Type B pancreatic cell (in vitro differentiated cells): ENCODE results near the gene CD207. TPM values are rescaled to one million over a fixed set of nuclear protein-coding genes. Genes with fewer than 3 reads are reported as not detected.
A peak's percentile ranks its signal among the peaks of the same experiment; 100 is the strongest.
"Not testable (repeated sequence)": the region's sequence is repeated elsewhere in the genome, so short reads cannot be mapped to it uniquely, and the experiment has no call there.

Experiments
- DNase-seq: peaks from one replicate; pipeline ENCODE4 v3.0.0; 2021; ENCODE audit warnings: mixed read lengths; ENCODE audit not compliant: unreplicated experiment; ENCODE audit errors: extremely low spot score
- H3K27ac Mint-ChIP-seq: 2 replicates; pipeline ENCODE4 v1.8.0; 2021; ENCODE audit warnings: mild to moderate bottlenecking, mixed read lengths
- H3K27me3 Mint-ChIP-seq: 2 replicates; pipeline ENCODE4 v1.8.0; 2021; ENCODE audit warnings: mixed read lengths
- H3K36me3 Mint-ChIP-seq: 2 replicates; pipeline ENCODE4 v1.8.0; 2021; ENCODE audit warnings: mixed read lengths
- H3K4me1 Mint-ChIP-seq: one replicate; pipeline ENCODE4 v1.8.0; 2021; ENCODE audit warnings: mixed read lengths; ENCODE audit not compliant: unreplicated experiment
- H3K4me3 Mint-ChIP-seq: 2 replicates; pipeline ENCODE4 v1.8.0; 2021; ENCODE audit warnings: mild to moderate bottlenecking, mixed read lengths
- H3K9me3 Mint-ChIP-seq: 2 replicates; pipeline ENCODE4 v1.8.0; 2021; ENCODE audit warnings: mixed read lengths
- CTCF ChIP-seq: fragments of 200-600 bp; sonication (generic); conservative IDR thresholded peaks from 2 replicates; pipeline ENCODE4 v1.5.0; 2021; ENCODE audit warnings: antibody characterized with exemption, mild to moderate bottlenecking
- long read RNA-seq: library from polyadenylated mRNA; unstranded; transcript quantifications from one replicate; pipeline ENCODE4 v2.0.0, GENCODE V29; 2020
- total RNA-seq: library from RNA; stranded (reverse); gene quantifications from 2 replicates; pipeline ENCODE4 v1.2.1, GENCODE V29; 2021; ENCODE audit warnings: low replicate concordance

The CD207 gene
- not detected in 2 replicates for total RNA-seq
- long read RNA-seq, result 0 reads

GRCh38 chr2:70835643-70836042 lies at the start of gene CD207:
Gene CD207 (minus strand): TSS chr2:70835816. CDS start chr2:70835776, 40 bp downstream.
- DNase-seq, result no peak
- H3K9me3 Mint-ChIP-seq, result no peaks in the 10 kb centered on the region
- TF ChIP-seq CTCF, result no peak
- H3K4me1 Mint-ChIP-seq, result no peaks in the 10 kb centered on the region
- H3K4me3 Mint-ChIP-seq, result no peak within 1 kb of the TSS
- H3K36me3 Mint-ChIP-seq, result no peaks in the 10 kb centered on the region
- no peak within 1 kb of the TSS for H3K27ac Mint-ChIP-seq
- H3K27me3 Mint-ChIP-seq, result peaks cover 58% of the 10 kb centered on the region

GRCh38 chr2:70878543-70878942 lies 42.9 kb upstream of the CD207 start:
- not testable (repeated sequence) for H3K4me1 Mint-ChIP-seq, DNase-seq, H3K36me3 Mint-ChIP-seq, H3K9me3 Mint-ChIP-seq, H3K27ac Mint-ChIP-seq, H3K4me3 Mint-ChIP-seq
- H3K27me3 Mint-ChIP-seq, result peaks cover 99% of the 10 kb centered on the region

GRCh38 chr2:70876138-70876537 lies 40.5 kb upstream of the CD207 start:
- not testable (repeated sequence) for H3K36me3 Mint-ChIP-seq, H3K27ac Mint-ChIP-seq, H3K4me1 Mint-ChIP-seq, H3K4me3 Mint-ChIP-seq, H3K9me3 Mint-ChIP-seq
- peak; percentile 47 for DNase-seq
- peaks cover 99% of the 10 kb centered on the region for H3K27me3 Mint-ChIP-seq

GRCh38 chr2:70873541-70873940 lies 37.9 kb upstream of the CD207 start:
- Mint-ChIP-seq H3K27ac (no peak overlapping the region), H3K27me3 (peaks cover 92% of the 10 kb centered on the region), H3K9me3 (no peaks in the 10 kb centered on the region), H3K36me3 (no peaks in the 10 kb centered on the region), H3K4me1 (no peaks in the 10 kb centered on the region), H3K4me3 (no peak overlapping the region)
- TF ChIP-seq CTCF, result no peak
- DNase-seq, result no peak

- DNase-seq, result peak; percentile 89
- peaks cover 86% of the 10 kb centered on the region for H3K27me3 Mint-ChIP-seq
- H3K4me1 Mint-ChIP-seq, result no peaks in the 10 kb centered on the region
- no peaks in the 10 kb centered on the region for H3K36me3 Mint-ChIP-seq
- no peaks in the 10 kb centered on the region for H3K9me3 Mint-ChIP-seq
- H3K4me3 Mint-ChIP-seq, result no peak overlapping the region
- peak; percentile 96 for TF ChIP-seq CTCF
- no peak overlapping the region for H3K27ac Mint-ChIP-seq
Measured at GRCh38 chr2:70871398-70872211, 36.0 kb upstream of the CD207 start.

- no peak for DNase-seq
- peaks cover 86% of the 10 kb centered on the region for H3K27me3 Mint-ChIP-seq
- no peaks in the 10 kb centered on the region for H3K4me1 Mint-ChIP-seq
- H3K9me3 Mint-ChIP-seq, result no peaks in the 10 kb centered on the region
- no peak for TF ChIP-seq CTCF
- H3K4me3 Mint-ChIP-seq, result no peak overlapping the region
- H3K27ac Mint-ChIP-seq, result no peak overlapping the region
- no peaks in the 10 kb centered on the region for H3K36me3 Mint-ChIP-seq
Measured at GRCh38 chr2:70870790-70871189, 35.2 kb upstream of the CD207 start.
